NCI-H748 (cell line): ENCODE data around the gene SIRT3.
"Not testable (repeated sequence)": the region's sequence is repeated elsewhere in the genome, so short reads cannot be mapped to it uniquely, and the experiment has no call there.

ENCODE experiments used
- DNase-seq: peaks from one replicate; lab custom pipeline; 2025; ENCODE audit not compliant: unreplicated experiment; lab: John Stamatoyannopoulos, UW

The SIRT3 gene

GRCh38 chr11:244376-244775 is 8.2 kb upstream of the SIRT3 start:
- DNase-seq, result no peak

DNA sequence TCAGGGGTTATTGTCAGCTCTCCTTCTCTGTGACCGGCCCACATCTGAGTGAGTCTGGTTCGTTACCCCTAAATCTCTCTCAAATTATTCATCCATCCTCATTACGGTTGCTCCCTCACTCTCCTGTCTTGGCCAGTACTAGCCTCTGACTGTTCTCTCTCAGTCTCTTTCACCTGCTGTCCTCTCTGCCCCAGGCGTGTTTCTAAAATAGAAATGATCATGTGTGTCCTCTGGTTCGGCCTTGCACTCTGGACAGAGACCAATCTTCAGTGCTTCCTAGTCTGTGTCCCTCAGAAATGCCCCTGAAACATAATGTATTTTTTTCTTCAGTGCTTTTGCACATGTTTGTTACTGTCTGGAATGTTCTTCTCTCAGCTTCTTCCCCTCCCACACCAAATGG is 5.5 kb upstream of the SIRT3 start:
- DNase-seq, result no peak

GRCh38 chr11:240315-240714 is 4.2 kb upstream of the SIRT3 start:
- no peak for DNase-seq

- not testable (repeated sequence) for DNase-seq
Observed at GRCh38 chr11:238346-238745, 2.2 kb upstream of the SIRT3 start.

GRCh38 chr11:236774-237767 is 929 bp upstream of the SIRT3 start, which contains the start of gene PSMD13:
TSS of gene PSMD13 (plus strand) at chr11:236976. CDS start at chr11:237050, 74 bp downstream.
- DNase-seq, result peak; percentile 90

DNA sequence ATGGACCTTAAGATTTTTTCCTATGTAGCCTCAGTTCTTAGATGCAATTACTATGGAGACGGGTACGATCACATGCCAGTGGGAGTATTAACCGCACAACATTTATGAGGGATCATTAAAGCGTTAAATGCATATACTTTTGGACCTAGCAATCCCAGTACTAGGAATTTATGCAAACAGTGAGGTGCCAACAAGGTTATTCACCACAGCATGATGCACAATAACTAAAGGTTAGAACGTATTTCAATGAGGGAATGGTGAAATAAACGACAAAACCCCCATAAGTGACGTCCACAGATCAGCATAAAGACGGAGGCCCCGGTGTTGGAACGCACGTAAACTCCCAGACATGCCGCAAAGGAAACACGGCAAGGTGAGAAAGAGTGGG is 539 bp downstream of the SIRT3 start:
- no peak for DNase-seq

DNA sequence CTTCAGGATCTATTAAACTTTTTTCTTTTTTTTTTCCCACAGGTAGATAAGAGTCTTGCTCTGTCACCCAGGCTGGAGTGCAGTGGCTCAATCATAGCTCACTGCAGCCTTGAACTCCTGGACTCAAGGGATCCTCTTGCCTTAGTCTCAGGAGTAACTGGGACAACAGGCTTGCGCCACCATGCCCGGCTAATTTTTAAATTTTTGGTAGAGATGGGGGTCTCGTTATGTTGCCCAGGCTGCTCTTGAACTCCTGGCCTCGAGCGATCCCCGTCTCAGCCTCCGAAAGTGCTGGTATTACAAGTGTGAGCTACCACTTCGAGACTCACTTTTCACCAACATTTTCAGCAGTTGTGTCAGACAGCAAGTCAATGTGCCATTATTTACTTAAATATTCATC is 962 bp downstream of the SIRT3 start:
- no peak for DNase-seq

DNA sequence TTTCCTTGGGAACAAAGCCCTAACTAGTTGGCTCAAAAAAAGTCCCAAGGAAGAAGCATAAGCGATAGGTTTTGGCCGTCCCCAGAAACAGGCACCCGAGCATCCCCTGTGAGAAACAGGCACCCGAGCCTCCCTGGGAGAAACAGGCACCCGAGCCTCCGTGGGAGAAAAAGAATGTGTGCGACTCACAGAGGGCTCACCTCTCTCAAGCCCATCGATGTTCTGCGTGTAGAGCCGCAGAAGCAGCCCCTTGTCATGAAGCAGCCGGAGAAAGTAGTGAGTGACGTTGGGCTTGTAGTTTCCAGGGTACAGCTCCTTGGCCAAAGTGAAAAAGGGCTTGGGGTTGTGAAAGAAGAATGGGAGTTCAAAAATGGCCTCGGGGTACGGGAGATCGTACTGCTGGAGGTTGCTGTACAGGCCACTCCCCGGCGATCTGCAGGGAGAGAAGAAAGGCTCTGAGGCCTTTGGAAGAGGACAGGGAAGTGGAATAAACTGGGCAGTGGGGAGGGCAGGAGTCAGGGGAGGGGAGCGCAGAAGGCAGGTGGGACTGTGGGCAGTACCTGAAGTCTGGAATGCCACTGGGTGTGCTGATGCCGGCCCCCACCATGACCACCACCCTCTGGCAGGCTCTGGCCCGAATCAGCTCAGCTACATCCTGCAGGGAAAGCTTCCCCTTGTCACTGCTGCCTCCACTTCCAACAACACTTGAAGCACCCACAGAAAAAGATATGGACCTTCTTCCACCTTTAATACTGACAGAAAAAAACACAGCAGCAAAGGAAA is 3.2 kb downstream of the SIRT3 start:
- DNase-seq, result no peak

DNA sequence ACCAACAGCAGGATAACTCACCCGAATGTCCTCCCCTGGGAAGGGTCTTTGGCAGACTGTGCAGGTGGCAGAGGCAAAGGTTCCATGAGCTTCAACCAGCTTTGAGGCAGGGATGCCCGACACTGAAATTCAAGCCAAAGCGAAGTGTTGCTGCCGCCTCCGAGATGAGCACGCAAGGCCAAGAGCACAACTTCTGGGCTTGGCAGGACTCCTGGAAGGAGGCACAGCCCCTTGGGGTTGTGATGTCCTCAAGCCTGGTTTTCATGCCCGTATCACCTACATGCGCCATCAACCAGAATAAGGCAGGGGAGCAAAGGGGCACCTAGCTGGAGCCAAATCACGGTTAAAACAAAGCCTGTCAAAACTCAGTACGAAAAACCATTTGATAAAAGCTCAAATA is 5.7 kb downstream of the SIRT3 start:
- DNase-seq, result no peak

DNA sequence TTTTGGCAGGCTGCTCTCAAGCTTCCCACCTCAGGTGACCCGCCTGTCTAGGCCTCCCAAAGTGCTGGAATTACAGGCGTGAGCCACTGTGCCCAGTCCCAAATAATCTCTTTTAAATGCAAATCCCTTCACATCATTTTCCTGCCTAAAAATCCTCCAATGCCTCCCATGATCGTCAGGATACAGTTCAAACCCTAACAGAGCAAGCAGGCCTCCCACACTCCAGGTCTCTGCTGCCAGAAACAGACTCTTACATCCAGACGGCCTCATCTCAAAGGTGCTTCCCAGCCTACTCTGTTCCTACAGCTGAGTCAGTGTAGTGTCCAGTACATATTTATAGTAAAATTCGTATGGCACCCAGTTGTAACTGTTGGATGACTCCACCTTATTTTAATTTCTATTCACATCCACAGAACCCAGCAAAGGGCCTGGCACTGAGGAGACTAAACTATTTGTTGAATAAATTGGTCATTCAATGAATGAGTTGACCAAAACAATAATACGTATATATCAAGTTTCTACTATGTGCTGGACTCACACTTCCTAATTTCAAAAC is 8.2 kb downstream of the SIRT3 start:
- DNase-seq, result no peak

GRCh38 chr11:225734-226453 is 10.2 kb downstream of the SIRT3 start:
- no peak for DNase-seq

GRCh38 chr11:224424-224823 is 11.7 kb downstream of the SIRT3 start:
- no peak for DNase-seq

- DNase-seq, result no peak
Observed at GRCh38 chr11:223884-224283, 12.3 kb downstream of the SIRT3 start.

- DNase-seq, result no peak
Observed at GRCh38 chr11:223026-223789, 12.9 kb downstream of the SIRT3 start.

DNA sequence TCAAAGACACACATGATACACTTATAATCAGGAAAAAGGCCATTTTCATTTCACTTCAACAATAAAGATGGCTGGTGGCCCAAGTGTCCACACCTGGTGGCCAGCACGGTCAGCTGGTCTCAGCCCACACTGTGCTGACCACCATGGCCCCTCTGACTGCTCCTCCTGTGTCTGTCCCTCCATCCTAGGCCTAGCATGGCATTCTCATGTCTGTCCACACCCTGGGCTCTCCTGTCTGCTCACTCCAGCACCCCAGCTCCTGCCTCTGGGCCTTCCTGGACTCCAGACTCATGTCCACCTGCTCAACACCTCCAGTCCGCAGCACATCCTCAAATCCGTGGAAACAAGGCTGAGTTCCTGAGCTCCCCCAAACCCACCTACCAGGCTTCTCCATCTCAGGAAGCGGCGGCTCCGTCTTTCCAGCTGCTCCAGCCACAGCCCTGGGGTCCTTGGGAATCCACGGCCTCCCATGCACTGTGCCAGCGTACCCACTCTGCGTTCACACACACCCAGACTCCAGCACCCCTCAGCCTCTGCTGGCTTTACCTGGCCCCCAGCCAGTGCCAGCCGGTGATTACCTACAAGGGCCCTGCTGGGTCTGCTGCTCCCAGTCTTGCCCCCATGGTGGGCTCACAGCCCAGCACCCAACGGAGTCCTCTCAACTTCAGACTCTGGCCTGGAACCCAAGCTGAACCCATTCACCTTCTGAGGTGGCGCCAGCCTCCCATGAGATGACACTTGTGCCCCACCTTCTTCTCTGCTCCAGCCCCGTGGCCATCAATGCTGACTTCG is 13.9 kb downstream of the SIRT3 start:
- DNase-seq, result no peak

DNA sequence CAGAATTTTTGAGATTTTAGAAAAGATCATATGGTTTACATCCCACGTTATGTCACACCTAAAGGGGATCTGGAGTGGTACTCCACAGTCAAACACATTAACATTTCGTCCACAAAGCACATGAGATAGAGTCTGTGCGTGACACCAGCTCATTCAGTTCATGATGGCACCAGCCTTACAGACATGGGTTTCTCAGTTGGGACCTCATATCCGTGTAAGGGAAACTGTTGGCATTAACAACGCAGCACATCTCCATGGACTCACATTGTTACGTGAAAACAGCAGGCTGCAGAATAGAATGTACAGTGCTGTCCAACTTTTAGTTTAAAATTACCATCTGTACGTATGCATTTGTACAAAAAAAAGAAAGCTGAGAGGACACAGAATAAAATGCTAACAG is 14.6 kb downstream of the SIRT3 start:
- DNase-seq, result no peak

DNA sequence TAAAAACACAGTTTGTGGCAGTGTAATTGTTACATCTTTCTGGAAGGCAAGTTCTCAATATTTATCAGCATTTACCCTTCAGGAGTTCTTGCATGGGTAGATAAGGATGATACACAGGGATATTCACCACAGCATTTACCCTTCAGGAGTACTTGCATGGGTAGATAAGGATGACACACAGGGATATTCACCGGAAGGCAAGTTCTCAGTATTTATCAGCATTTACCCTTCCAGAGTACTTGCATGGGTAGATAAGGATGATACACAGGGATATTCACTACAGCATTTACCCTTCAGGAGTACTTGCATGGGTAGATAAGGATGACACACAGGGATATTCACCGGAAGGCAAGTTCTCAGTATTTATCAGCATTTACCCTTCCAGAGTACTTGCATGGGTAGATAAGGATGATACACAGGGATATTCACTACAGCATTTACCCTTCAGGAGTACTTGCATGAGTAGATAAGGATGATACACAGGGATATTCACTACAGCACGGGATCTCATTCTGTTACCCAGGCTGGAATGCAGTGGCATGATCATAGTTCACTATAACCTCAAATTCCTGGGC is 15.4 kb downstream of the SIRT3 start:
- DNase-seq, result not testable (repeated sequence)

DNA sequence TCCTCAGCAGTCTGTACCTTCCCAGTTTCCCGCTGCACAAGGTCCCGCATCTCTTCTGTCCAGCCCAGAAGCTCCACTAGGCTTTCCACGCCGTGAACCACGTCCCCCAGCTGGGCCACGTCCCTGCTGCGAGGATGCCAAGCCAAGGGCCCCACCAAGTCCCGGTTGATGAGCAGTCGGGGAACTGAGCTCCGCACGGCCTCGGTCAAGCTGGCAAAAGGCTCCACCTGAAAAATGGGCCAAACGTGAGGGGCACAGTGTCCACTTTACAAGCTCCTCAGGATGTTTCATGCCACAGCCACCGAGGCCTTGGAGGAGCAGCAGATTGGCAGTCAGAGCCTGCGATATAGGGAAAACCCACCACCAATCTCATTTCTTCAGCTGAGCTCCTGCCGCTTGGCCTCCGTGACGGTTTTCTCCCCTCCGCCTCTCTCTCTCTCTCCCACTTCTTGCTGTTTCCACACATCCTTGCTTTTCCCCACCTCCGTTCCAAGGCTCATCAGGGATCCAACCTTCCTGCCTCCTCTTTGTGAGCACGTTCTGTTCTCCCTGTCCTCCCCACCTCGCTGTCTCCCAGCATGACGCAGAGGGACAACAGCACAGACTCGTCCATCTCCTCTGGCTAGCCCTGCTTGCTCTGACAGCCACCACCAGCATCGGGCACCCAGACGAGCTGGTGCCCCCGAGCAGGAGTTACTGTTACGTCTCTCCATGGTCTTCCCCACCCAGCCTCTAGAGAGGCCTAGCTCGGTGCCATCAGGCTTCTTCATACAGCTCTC is 17.1 kb downstream of the SIRT3 start:
- DNase-seq, result no peak
